ENCODE results near the gene TNS3. TPM values are rescaled to one million over a fixed set of nuclear protein-coding genes. Genes with fewer than 3 reads are reported as not detected.
A peak's percentile ranks its signal among the peaks of the same experiment; 100 is the strongest.

Gene TNS3
- total RNA-seq, 4 donors from 2014 or later, result 34.6 to 52.5 (median 48.6) TPM

- Histone ChIP-seq H3K4me3 (peak overlapping the region; percentile 73 to 93 (median 85)), H3K9me3 (no peaks in the 10 kb centered on the region), H3K36me3 (no peaks in the 10 kb centered on the region), H3K4me1 (peaks cover 49 to 77% (median 68%) of the 10 kb centered on the region in 4 donors), H3K27ac (replicated peaks in 1 of 4) (peak overlapping the region; percentile 80 to 85 (median 84)), H3K27me3 (no peaks in the 10 kb centered on the region)
- no peak for DNase-seq (ENCODE audit: extremely low spot score)
- TF ChIP-seq POLR2AphosphoS5 (IDR thresholded peaks at IDR 0.05) (no peak), CTCF (IDR thresholded peaks at IDR 0.05) (no peak), POLR2A (IDR thresholded peaks at IDR 0.05; ENCODE audit: low read depth) (no peak), EP300 (IDR thresholded peaks at IDR 0.05) (no peak)
- 0% methylated on average over 9 of the region's 33 CpGs for WGBS
- intact Hi-C loops (cut with DNase I), result no loop called here
These were observed 490 bp downstream of the TNS3 start for GRCh38 chr7:47581438-47581803.

- intact Hi-C loops (cut with DNase I), result no loop called here
- peaks cover 54 to 83% (median 74%) of the 10 kb centered on the region in 4 donors for H3K4me1 ChIP-seq
These were observed 1.0 kb downstream of the TNS3 start for GRCh38 chr7:47580811-47581331.

GRCh38 chr7:47580175-47580706, 1.7 kb downstream of the TNS3 start:
- intact Hi-C loops (cut with DNase I), result no loop called here

More at GRCh38 chr7:47580811-47581331, 1.0 kb downstream of the TNS3 start:
- no peaks in the 10 kb centered on the region for H3K36me3 ChIP-seq
- H3K4me3 ChIP-seq, result peak overlapping the region; percentile 73 to 93 (median 85)
- peak overlapping the region; percentile 80 to 85 (median 84) for H3K27ac ChIP-seq (replicated peaks in 1 of 4)
- 13% methylated on average over 5 of the region's 15 CpGs for WGBS
- H3K9me3 ChIP-seq, result no peaks in the 10 kb centered on the region
- no peak for DNase-seq (ENCODE audit: extremely low spot score)
- H3K27me3 ChIP-seq, result no peaks in the 10 kb centered on the region
- TF ChIP-seq POLR2AphosphoS5 (IDR thresholded peaks at IDR 0.05) (no peak), EP300 (IDR thresholded peaks at IDR 0.05) (no peak), CTCF (IDR thresholded peaks at IDR 0.05) (no peak), POLR2A (IDR thresholded peaks at IDR 0.05; ENCODE audit: low read depth) (no peak)

GRCh38 chr7:47579458-47579857, 2.5 kb downstream of the TNS3 start:
- Histone ChIP-seq H3K9me3 (no peaks in the 10 kb centered on the region), H3K27me3 (no peaks in the 10 kb centered on the region), H3K27ac (replicated peaks in 1 of 4) (peak overlapping the region; percentile 77 to 87 (median 84)), H3K4me3 (no peak overlapping the region), H3K36me3 (no peaks in the 10 kb centered on the region), H3K4me1 (peaks cover 60 to 97% (median 87%) of the 10 kb centered on the region in 4 donors)
- 100% methylated on average over 1 of the region's 3 CpGs for WGBS
- intact Hi-C loops (cut with DNase I), result no loop called here
- DNase-seq (ENCODE audit: extremely low spot score), result no peak
- TF ChIP-seq POLR2AphosphoS5 (IDR thresholded peaks at IDR 0.05) (no peak), EP300 (IDR thresholded peaks at IDR 0.05) (no peak), CTCF (IDR thresholded peaks at IDR 0.05) (no peak), POLR2A (IDR thresholded peaks at IDR 0.05; ENCODE audit: low read depth) (no peak)

More at GRCh38 chr7:47580175-47580706, 1.7 kb downstream of the TNS3 start:
- Histone ChIP-seq H3K27ac (replicated peaks in 1 of 4) (peak overlapping the region in 1 of 4 donors; percentile 84), H3K36me3 (no peaks in the 10 kb centered on the region), H3K4me3 (peak overlapping the region; percentile 73 to 93 (median 85)), H3K4me1 (peaks cover 56 to 89% (median 80%) of the 10 kb centered on the region in 4 donors), H3K27me3 (no peaks in the 10 kb centered on the region), H3K9me3 (no peaks in the 10 kb centered on the region)
- DNase-seq (ENCODE audit: extremely low spot score), result no peak
- no peak for TF ChIP-seq EP300 (IDR thresholded peaks at IDR 0.05)
- WGBS, result 51% methylated on average over 7 of the region's 7 CpGs

- TF ChIP-seq CTCF (IDR thresholded peaks at IDR 0.05) (no peak), POLR2A (IDR thresholded peaks at IDR 0.05; ENCODE audit: low read depth) (no peak), POLR2AphosphoS5 (IDR thresholded peaks at IDR 0.05) (peak; percentile 14 to 15), EP300 (IDR thresholded peaks at IDR 0.05) (no peak)
- 59% methylated on average over 18 of the region's 18 CpGs for WGBS
- Histone ChIP-seq H3K36me3 (no peaks in the 10 kb centered on the region), H3K27ac (replicated peaks in 1 of 4) (peak overlapping the region; percentile 77 to 87 (median 84)), H3K4me1 (peaks cover 67 to 97% (median 88%) of the 10 kb centered on the region in 4 donors), H3K9me3 (no peaks in the 10 kb centered on the region), H3K4me3 (no peak overlapping the region), H3K27me3 (no peaks in the 10 kb centered on the region)
- no peak for DNase-seq (ENCODE audit: extremely low spot score)
- intact Hi-C loops (cut with DNase I), result no loop called here
These were observed 3.2 kb downstream of the TNS3 start for GRCh38 chr7:47578579-47579270.
